ENCODE data around the gene PTPRM.

PTPRM gene

DNA sequence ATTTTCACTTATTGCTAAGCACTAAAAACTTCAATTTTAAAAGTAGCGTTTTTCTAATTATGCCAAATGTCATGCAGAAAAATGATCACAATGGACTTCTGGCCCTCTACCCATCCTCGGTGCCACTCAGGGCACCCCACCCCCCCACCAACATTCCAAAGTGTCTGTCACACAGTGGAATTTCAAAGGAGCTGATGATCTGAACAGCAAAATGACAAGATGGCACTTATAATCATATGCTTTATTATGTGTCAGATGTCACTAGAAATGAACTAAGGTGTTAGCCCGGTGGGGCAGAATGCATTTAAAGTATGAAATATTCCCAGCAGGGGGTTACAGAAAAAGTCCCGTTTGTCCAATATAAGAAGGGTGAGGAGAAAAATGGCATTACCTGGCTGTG is 681.5 kb downstream of the PTPRM start:
- no peaks in the 10 kb centered on the region for H3K9me2 ChIP-seq (replicated peaks; ENCODE audit: low read depth, low read length)
- H4K20me1 ChIP-seq (ENCODE audit: insufficient read depth, low read length, poor library complexity, severe bottlenecking), result no peaks in the 10 kb centered on the region
- no peaks in the 10 kb centered on the region for H3F3A ChIP-seq (ENCODE audit: low read depth)
- H3K9ac ChIP-seq (ENCODE audit: low read depth, low read length, poor library complexity, severe bottlenecking), result no peak overlapping the region
- H3K4me1 ChIP-seq (ENCODE audit: insufficient read depth, low read length, poor library complexity, severe bottlenecking), result no peaks in the 10 kb centered on the region
- no peaks in the 10 kb centered on the region for H3K9me3 ChIP-seq (ENCODE audit: insufficient read depth, low read depth, low read length)
- no peak overlapping the region for H2AFZ ChIP-seq (ENCODE audit: low read length)
- no peak overlapping the region for H3K4me2 ChIP-seq (ENCODE audit: low read depth, low read length, poor library complexity, severe bottlenecking)
- no peak overlapping the region for H3K4me3 ChIP-seq (ENCODE audit: low read length, poor library complexity, severe bottlenecking)
- no peak for TF ChIP-seq EZH2phosphoT487 (IDR thresholded peaks at IDR 0.05; ENCODE audit: borderline replicate concordance)
- TF ChIP-seq, protein P1, sequence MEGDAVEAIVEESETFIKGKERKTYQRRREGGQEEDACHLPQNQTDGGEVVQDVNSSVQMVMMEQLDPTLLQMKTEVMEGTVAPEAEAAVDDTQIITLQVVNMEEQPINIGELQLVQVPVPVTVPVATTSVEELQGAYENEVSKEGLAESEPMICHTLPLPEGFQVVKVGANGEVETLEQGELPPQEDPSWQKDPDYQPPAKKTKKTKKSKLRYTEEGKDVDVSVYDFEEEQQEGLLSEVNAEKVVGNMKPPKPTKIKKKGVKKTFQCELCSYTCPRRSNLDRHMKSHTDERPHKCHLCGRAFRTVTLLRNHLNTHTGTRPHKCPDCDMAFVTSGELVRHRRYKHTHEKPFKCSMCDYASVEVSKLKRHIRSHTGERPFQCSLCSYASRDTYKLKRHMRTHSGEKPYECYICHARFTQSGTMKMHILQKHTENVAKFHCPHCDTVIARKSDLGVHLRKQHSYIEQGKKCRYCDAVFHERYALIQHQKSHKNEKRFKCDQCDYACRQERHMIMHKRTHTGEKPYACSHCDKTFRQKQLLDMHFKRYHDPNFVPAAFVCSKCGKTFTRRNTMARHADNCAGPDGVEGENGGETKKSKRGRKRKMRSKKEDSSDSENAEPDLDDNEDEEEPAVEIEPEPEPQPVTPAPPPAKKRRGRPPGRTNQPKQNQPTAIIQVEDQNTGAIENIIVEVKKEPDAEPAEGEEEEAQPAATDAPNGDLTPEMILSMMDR (conservative IDR thresholded peaks at IDR 0.05; ENCODE audit: low read length), result no peak
- no peaks in the 10 kb centered on the region for H3K27me3 ChIP-seq (ENCODE audit: insufficient read depth, low read length, poor library complexity, severe bottlenecking)
- no peaks in the 10 kb centered on the region for H3K36me3 ChIP-seq (ENCODE audit: insufficient read depth, low read length)
- no peaks in the 10 kb centered on the region for H3K79me2 ChIP-seq (ENCODE audit: insufficient read depth, low read length)

DNA sequence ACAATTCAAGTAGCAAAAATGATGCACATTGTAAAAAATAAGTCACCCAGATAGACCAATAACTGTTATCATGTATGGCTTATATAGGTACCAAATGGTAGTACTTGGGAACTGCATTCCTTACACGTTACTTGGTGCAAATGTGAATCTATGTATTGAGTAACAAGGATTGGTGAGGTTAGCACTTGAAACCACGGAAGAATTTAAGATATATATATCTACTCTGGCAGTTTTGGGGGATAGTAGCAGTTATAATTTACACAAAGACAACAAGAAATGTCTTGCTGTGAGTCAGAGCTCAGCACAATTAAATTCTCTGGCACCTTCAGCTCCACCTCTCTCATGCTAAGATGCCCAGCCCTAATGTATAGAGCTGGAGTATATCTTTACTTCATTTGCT is 682.7 kb downstream of the PTPRM start:
- no peak overlapping the region for H3K9ac ChIP-seq (ENCODE audit: low read depth, low read length, poor library complexity, severe bottlenecking)
- no peaks in the 10 kb centered on the region for H3F3A ChIP-seq (ENCODE audit: low read depth)
- H3K4me1 ChIP-seq (ENCODE audit: insufficient read depth, low read length, poor library complexity, severe bottlenecking), result no peaks in the 10 kb centered on the region
- no peak overlapping the region for H3K4me2 ChIP-seq (ENCODE audit: low read depth, low read length, poor library complexity, severe bottlenecking)
- no peak overlapping the region for H2AFZ ChIP-seq (ENCODE audit: low read length)
- no peaks in the 10 kb centered on the region for H3K36me3 ChIP-seq (ENCODE audit: insufficient read depth, low read length)
- H4K20me1 ChIP-seq (ENCODE audit: insufficient read depth, low read length, poor library complexity, severe bottlenecking), result no peaks in the 10 kb centered on the region
- no peaks in the 10 kb centered on the region for H3K79me2 ChIP-seq (ENCODE audit: insufficient read depth, low read length)
- no peak overlapping the region for H3K4me3 ChIP-seq (ENCODE audit: low read length, poor library complexity, severe bottlenecking)
- TF ChIP-seq EZH2phosphoT487 (IDR thresholded peaks at IDR 0.05; ENCODE audit: borderline replicate concordance), result no peak
- TF ChIP-seq, protein P1 (conservative IDR thresholded peaks at IDR 0.05; ENCODE audit: low read length), result no peak
- no peaks in the 10 kb centered on the region for H3K27me3 ChIP-seq (ENCODE audit: insufficient read depth, low read length, poor library complexity, severe bottlenecking)
- no peaks in the 10 kb centered on the region for H3K9me2 ChIP-seq (replicated peaks; ENCODE audit: low read depth, low read length)
- H3K9me3 ChIP-seq (ENCODE audit: insufficient read depth, low read depth, low read length), result no peaks in the 10 kb centered on the region

DNA sequence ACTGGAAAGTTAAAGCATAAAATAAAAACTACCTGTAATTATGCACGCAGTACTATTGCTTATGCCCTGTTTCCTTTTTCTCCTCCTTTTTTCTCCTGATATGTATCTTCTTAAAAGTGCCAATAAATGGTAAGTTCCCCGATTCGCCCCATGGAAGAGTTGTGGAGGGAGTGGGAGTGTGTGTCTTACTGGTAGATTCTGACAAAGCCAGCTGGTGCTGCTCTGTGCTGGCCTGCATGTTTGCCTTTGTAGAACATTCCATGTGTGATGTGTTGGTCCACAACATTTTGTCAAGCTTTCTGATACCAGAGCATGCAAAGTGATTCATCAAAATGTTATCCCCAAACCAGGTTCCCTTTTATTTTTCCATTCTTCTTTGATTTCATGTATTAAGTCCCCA is 685.3 kb downstream of the PTPRM start:
- Histone ChIP-seq H3K4me3 (ENCODE audit: low read length, poor library complexity, severe bottlenecking) (no peak overlapping the region), H3F3A (ENCODE audit: low read depth) (no peaks in the 10 kb centered on the region), H3K36me3 (ENCODE audit: insufficient read depth, low read length) (no peaks in the 10 kb centered on the region), H3K27me3 (ENCODE audit: insufficient read depth, low read length, poor library complexity, severe bottlenecking) (no peaks in the 10 kb centered on the region), H3K9me2 (replicated peaks; ENCODE audit: low read depth, low read length) (no peaks in the 10 kb centered on the region), H3K4me1 (ENCODE audit: insufficient read depth, low read length, poor library complexity, severe bottlenecking) (no peaks in the 10 kb centered on the region), H3K4me2 (ENCODE audit: low read depth, low read length, poor library complexity, severe bottlenecking) (no peak overlapping the region), H2AFZ (ENCODE audit: low read length) (no peak overlapping the region), H3K9ac (ENCODE audit: low read depth, low read length, poor library complexity, severe bottlenecking) (no peak overlapping the region), H3K79me2 (ENCODE audit: insufficient read depth, low read length) (no peaks in the 10 kb centered on the region), H4K20me1 (ENCODE audit: insufficient read depth, low read length, poor library complexity, severe bottlenecking) (no peaks in the 10 kb centered on the region), H3K9me3 (ENCODE audit: insufficient read depth, low read depth, low read length) (no peaks in the 10 kb centered on the region)
- TF ChIP-seq EZH2phosphoT487 (IDR thresholded peaks at IDR 0.05; ENCODE audit: borderline replicate concordance), result no peak
- TF ChIP-seq, protein P1 (conservative IDR thresholded peaks at IDR 0.05; ENCODE audit: low read length), result no peak

All from Loucy (cell line).